ENCODE data around the gene COPS6.

The COPS6 gene

DNA sequence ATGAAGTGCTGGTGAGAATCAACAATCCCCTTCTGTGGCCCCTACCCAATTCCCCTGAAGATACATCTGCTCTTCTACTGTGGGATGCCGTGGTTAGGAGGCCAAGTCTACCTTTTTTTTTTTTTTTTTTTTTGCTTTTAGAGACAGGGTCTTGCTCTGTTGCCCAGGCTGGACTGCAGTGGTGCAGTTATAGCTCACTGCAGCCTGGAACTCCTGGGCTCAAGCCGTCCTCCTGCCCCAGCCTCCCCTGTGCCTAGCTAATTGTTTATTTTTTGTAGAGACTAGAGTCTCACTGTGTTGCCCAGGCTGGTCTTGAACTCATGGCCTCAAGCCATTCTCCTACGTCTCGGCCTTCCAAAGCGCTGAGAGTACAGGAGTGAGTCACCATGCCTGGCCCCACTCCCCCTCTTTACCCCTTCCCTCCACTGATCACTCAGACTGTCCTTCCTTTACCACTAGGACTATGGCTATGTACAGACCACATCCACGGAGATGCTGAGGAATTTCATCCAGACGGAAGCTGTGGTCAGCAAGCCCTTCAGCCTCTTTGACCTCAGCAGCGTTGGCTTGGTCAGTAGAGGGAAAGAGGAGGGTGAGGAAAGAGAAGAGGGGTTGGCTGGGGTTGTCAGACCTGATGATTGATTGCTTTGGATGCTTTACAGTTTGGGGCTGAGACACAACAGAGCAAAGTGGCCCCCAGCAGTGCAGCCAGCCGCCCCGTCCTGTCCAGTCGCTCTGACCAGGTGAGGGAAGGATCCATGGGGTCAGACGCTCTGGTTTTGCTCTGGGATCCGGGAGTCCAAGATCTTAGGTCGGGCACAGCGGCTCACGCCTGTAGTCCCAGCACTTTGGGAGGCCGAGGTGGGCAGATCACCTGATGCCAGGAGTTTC, 14.4 kb downstream of the COPS6 start:
- DNase-seq: no peak

DNA sequence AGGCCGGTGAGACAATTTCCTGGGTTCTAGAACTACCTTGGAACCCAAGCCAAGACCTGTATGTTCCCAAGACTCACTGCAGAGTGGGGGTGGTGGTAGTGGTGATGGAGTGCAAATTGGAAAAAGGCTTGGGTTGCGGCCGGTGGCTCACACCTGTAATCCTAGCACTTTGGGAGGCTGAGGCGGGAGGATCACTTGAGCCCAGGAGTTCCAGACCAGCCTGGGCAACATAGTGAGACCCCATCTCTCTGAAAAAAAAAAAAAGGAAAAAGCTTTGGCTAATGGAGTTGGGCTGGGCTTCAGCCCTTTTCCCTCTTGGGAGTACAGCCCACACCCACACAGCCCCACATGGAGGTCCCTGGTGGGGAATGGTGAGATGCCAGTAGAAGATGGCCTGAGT, 16.8 kb downstream of the COPS6 start:
- DNase-seq: no peak

DNA sequence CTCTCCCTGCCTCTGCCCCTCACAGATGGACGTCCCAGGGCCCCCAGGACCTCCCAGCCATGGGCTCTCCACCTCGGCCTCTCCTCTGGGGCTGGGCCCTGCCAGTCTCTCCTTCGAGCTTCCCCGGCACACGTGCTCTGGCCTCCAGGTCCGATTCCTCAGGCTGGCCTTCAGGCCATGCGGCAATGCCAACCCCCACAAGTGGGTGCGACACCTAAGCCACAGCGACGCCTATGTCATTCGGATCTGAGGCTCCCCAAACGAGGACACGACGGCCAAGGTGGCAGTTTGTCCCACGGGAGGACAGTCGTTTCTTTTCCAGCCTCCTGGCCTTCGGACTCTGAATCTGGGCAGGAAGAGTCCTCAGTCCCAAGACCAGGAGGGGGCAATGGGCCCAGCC, 17.9 kb downstream of the COPS6 start:
- DNase-seq: no peak

DNA sequence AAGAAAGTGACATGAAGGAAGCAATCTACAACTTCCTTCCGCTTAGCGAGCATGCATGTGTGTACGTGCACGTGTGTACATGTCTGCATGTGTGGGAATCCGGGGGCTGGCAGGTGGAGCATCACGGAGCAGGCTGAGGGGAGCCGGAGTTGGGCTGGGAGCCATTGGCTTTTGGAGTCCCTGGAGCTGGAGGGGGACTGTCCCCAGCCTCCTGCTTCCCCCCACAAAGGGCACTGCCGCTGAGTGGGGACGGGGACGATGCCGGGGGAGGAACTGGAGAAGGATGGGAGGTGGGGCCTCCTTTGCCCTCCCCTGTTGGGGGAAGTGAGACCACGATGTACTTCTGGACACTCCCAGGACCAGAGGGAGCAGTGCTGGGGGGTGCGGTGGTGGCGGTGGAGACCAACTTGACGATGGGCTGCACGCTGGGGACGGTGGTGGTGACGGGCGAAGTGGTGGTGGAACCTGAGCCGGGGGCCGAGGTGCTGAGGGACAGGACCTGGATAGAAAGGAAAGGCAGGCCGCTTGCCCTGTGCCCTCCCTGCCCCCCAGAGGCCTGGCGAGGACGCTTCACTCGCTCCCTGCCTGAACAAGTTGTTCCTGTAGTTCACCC, 18.5 kb downstream of the COPS6 start:
- DNase-seq: no peak

DNA sequence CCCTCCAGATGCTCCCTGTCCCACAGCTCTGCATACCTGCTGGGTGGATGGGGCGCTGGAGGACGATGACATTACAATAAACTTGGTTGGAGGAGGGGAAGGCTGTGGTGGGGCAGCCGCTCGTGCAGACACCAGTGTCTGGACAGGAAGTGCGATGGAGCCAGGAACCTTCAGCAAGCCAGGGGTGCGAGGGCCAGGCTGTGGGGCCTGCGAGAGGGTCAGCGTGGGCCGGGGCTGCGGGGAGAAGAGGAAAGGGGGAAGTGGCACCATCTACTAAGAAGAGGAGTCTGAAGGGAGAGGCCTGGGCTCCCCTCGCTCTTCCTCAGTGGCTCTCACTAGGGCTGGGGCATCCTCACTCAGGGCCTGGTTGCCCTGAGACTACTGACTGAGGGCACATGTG, 19.1 kb downstream of the COPS6 start:
- no peak for DNase-seq

DNA sequence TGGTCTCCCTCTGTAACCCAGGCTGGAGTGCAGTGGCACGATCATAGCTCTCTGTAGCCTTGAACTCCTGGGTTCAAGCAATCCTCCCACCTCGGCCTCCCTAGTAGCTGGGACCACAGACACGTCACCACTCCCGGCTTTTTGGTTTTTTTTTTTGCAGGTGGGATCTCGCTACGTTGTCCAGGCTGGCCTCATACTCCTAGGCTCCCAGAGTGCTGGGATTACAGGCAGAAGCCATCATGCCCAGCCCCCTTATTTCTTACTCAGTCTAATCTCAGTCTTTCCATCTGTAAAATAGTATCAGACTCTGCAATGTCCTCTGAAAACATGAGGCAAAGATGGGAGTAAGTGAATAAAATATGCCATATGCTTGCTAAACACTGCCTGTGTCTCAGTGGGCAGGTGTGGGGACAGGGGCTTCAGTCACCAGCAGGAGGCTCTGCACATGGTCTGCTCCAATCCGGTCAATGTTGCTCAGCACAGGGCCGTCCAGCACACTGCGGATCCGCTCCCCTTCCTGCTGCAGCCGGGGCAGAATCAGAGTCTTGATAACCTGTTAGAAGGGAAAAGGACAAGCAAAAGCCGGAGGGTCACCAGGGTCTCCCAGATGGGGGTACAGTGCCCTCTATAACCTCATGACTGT, 20.9 kb downstream of the COPS6 start:
- DNase-seq: no peak

DNA sequence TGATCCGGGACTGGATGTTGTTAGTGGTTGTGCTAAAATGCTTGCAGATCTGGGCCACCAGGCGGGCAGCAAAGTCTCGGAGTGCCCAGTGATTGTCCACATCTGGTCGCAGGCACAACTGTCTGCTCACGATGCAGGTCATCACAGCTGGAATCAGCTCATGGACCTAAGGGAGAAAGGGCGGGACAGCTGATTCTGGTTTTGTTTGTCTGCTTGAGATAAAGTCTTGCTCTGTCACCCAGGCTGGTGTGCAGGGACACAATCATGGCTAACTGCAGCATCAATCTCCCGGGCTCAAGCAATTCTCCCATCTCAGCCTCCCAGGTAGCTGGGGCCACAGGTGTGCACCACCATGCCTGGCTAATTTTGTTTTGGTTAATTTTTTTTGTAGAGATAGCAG, 22.4 kb downstream of the COPS6 start:
- DNase-seq: no peak

DNA sequence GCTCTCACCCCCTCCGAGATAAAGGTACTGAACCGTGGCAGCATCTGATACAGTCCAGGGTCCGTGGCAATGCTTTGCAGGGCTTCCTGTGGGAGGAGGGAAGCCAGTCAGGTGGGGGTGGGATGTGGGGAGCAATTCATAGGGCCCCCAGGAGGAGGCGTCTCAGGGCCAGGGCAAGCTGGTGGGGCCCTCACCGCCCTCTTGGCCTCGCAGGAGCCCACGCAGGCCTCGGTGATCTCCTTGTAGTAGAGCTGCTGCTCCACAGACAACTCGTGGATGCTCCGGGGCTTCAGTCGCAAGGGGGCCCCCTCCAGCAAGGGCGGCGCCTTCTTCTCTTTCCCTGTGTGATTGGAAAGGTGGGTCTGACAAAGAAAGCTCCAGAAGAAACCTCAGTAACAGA, 23.1 kb downstream of the COPS6 start:
- no peak for DNase-seq

DNA sequence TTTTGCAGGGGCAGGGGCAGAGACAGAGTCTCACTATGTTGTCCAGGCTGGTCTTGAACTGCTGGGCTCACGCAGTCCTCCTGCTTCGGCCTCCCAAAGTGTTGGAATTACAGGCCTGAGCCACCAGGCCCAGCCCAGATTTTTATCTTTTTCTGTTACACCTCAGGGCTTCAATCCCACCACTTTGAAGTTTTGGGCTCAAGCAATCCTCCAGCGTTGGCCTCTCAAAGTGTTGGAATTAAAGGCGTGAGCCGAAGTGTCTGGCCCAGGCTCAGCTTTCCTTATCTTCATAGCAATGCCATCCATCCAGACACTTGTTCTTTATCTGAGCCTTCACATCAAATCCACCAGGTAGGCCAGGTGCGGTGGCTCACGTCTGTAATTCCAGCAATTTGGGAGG, 26.3 kb downstream of the COPS6 start:
- DNase-seq: no peak

DNA sequence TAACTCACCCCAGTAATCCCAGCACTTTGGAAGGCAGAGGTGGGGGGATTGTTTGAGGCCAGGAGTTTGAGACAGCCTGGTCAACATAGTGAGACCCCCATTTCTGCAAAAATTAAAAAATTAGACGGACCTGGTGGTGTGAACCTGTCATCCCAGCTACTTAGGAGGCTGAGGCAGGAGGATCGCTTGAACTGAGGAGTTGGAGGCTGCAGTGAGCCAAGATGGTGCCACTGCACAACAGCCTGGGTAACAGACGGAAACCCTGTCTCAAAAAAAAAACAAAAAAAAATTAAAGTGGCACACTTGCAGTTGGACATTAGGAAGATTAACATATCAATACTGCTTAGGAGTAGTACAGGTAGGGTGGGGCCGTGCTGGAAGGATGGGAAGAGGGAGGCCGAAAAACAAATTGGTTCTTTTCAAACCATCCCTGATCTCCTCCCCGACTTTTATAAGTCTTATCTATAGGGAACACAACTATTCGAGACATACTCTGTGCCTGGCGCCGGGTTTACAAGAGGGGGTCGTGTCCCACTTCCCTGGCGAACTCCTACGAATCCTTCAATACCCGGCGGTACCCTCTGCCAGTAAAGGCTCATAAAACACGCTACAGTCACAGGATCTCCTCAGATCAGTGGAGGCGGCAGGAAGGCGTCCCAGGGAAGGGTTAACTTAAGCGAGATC, 29.8 kb downstream of the COPS6 start:
- DNase-seq: no peak

DNA sequence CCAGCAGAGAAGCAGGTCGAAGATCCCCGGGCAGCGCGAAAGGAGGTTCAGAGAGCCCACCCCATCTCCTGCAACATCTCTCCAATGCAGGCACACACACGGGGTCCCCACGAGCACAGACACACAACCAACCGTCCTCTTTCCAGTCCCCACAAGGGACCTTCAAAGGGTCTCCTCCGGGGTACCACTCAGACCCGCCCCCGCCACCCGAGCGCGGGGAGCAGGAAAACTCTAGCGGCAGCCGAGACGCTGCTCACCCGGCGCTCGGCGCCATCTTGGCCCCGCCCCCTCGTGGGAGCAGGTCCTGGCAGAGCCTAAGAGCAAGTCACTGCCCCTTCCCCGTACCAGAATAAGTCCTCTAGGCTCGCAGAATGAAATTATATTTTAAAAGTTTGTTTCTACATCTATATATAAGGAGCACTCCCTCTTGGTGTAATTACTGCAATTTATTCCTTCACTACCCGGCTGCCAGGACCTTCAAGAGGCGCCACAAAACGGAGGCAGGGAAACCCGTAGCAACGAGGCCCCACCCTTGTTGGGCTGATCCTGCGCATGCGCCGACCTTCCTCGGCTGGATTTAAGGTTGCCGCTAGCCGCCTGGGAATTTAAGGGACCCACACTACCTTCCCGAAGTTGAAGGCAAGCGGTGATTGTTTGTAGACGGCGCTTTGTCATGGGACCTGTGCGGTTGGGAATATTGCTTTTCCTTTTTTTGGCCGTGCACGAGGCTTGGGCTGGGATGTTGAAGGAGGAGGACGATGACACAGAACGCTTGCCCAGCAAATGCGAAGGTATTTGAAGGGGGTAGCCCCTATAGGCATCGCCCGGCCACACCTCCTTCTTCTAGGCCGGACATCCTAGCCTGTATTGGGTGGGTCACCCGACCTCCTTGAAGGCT, 30.6 kb downstream of the COPS6 start, which contains the start of the genes CNPY4 and TAF6:
TSS of gene CNPY4 (plus strand) at position 563 of the 898 bp plus-strand sequence. CDS start at position 674, 111 bp downstream.
TSS of gene TAF6 (minus strand) at position 287 of the 898 bp plus-strand sequence. CDS start 5,149 bp downstream, outside the sequence.
- peak; percentile 95 for DNase-seq

DNA sequence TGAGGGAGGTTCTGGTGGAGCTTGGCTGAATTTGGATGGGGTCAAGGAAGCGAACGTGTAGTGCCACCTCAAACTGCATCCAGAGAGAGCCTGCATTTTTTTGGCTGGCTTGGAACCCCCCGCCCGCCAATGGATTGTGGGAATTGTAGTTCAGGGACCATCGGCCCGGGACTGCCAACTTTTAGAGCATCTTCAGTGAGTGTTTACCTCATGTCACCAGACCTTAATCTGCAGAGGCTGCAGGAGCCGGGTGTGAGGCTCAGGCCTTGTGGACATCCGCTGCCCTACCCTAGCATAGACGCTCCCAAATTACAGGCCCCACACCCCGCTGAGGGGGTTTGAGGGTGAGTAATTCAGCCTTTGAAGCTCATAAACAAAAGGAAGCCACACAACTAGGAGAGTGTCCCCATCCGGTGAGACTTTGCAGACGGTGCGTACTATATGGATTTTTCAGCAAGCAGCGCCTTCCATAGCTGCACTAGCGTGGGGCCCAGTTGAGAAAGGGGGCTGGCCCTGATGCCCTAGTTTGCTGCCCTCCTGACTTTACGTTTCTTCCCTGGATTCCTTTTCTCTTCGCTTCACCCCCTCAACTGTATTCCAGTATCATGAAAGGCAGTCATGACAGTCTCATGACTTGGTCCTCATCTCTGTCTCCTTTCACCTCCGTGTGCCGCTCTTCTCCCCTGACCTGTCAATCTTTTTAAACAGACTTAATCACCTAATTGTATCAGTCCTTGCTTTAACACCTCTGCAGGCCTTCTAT, 31.4 kb downstream of the COPS6 start:
- peak; percentile 75 for DNase-seq

DNA sequence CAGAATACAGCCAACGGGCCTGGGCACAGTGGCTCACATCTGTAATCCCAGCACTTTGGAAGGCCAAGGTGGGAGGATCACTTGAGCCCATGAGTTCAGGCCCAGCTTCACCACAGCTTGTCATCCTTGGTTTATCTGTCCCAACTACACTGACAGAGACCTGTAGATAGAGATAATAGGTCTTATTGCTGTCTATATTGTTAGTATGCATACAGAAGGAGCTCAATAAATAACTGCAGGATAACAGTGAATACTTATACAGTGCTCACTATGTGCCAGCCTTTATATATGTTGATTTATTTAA, 31.9 kb downstream of the COPS6 start:
- no peak for DNase-seq

DNA sequence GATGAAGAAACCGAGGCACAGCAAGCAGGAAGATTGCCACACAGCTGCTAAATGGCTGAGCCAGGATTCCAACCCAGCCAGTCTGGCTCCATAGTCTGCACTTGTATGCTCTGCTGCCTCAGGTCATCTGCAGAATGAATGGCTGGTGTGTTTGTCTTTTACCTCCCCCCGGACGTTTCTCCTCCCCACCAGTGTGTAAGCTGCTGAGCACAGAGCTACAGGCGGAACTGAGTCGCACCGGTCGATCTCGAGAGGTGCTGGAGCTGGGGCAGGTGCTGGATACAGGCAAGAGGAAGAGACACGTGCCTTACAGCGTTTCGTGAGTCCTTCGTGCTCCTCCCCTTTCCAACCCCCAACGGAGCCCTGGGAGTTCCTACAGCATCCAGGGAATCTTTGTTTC, 33.3 kb downstream of the COPS6 start:
- DNase-seq: no peak

DNA sequence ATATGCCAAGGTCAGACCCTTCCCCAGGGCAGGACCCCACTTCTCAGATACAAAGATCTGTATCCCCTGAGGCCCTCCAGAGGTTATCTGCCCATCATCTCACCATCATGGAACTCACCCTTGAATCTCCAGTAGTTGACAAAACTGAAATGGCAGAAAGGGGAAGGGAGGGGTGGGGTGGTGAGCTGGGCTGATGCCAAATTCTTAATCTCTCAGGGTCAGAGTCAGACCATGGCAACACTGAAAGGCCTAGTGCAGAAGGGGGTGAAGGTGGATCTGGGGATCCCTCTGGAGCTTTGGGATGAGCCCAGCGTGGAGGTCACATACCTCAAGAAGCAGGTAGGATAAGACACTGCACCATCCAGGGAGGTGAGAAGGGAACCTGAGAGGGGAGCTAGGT, 33.8 kb downstream of the COPS6 start:
- no peak for DNase-seq

DNA sequence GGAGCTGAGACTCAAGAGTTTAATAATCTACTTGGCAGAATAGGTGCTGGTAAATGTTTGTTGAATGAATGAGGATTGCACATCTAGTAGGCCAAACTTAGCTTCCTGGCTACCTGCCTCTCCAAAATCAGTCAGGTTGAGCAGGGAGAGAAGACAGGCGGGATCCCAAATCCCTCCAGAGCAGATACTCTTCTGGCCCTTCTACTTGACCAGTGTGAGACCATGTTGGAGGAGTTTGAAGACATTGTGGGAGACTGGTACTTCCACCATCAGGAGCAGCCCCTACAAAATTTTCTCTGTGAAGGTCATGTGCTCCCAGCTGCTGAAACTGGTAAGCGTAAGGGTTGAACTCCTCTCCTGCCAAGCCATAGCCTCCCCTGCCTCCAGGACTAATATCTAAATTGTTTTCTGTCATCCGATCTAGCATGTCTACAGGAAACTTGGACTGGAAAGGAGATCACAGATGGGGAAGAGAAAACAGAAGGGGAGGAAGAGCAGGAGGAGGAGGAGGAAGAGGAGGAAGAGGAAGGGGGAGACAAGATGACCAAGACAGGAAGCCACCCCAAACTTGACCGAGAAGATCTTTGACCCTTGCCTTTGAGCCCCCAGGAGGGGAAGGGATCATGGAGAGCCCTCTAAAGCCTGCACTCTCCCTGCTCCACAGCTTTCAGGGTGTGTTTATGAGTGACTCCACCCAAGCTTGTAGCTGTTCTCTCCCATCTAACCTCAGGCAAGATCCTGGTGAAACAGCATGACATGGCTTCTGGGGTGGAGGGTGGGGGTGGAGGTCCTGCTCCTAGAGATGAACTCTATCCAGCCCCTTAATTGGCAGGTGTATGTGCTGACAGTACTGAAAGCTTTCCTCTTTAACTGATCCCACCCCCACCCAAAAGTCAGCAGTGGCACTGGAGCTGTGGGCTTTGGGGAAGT, 35.8 kb downstream of the COPS6 start:
- no peak for DNase-seq

DNA sequence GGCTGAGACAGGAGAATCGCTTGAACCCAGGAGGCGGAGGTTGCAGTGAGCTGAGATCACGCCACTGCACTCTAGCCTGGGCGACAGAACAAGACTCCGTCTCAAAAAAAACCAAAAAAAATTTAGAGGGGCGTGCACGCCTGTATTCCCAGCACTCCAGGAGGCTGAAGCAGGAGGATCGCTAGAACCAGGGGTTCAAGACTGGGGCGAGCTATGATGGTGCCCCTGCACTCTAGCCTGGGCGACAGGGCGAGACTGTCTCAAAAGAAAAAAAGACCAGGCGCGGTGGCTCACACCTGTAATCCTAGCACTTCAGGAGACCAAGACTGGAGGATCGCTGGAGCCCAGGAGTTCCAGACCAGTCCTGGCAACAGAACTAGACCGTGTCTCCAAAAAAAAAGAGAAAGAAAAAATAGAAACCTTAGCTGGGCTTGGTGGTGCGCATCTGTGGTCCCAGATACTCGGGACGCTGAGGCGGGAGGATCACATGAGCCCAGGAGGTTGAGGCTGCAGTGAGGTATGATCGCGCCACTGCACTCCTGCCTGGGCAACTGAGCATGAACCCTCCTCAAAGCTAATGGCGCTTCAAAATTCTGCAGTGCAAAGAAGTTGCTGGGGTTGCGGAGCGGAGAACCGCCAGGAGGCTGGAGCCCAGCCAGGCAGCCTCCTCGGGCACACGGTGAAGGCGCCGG, 37.6 kb downstream of the COPS6 start:
- DNase-seq: no peak

DNA sequence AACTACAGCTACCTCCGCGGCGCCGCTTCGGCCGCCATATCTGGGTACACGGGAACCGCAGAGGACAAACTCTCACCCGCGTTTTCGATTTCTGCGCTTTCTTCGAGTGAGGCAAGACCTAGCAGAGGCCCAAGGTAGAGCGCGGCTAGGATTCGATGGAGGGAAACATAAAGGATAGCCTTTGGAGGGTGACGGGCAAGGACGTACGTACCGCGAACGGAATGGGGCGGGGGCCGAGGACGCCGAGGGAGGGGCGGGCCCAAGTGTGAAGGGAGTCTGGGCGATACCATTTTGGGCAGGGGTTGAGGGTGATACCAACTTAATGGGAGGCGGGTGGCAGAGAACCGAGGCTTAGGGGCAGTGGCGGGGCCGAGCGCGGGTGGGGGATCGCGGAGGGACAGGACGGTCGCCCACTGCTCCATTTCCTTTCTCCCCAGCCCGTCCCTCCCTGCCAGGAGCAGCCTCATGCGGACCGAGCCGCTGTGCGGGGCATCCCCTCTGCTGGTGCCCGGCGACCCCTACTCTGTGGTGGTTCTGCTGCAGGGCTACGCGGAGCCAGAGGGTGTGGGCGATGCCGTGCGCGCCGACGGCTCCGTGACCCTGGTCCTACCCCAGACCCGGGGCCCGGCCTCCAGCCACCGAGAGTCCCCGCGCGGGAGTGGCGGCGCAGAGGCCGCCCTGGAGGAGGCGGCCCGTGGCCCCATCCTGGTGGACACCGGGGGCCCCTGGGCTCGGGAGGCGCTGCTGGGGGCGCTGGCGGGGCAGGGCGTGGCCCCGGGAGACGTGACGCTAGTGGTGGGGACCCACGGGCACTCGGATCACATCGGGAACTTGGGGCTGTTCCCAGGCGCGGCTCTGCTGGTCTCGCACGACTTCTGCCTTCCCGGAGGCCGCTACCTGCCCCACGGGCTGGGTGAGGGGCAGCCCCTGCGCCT, 38.4 kb downstream of the COPS6 start, which contains the start of gene MBLAC1:
TSS of gene MBLAC1 (plus strand) at position 37 of the 935 bp plus-strand sequence. CDS start at position 466, 429 bp downstream.
- DNase-seq: peak; percentile 91

All from stimulated activated CD4-positive, alpha-beta T cell treated with anti-CD3 and anti-CD28 coated beads, Interleukin-1b, Interleukin-23, amount 100 ng/mL, for 48 hours (primary cell).